T follicular helper cell (primary cell): ENCODE data around the gene TPCN2.

ENCODE experiments used
- DNase-seq: peaks from one replicate; pipeline ENCODE4 v3.0.0-alpha.2; 2020; ENCODE audit warnings: low read depth

TPCN2 gene

DNA sequence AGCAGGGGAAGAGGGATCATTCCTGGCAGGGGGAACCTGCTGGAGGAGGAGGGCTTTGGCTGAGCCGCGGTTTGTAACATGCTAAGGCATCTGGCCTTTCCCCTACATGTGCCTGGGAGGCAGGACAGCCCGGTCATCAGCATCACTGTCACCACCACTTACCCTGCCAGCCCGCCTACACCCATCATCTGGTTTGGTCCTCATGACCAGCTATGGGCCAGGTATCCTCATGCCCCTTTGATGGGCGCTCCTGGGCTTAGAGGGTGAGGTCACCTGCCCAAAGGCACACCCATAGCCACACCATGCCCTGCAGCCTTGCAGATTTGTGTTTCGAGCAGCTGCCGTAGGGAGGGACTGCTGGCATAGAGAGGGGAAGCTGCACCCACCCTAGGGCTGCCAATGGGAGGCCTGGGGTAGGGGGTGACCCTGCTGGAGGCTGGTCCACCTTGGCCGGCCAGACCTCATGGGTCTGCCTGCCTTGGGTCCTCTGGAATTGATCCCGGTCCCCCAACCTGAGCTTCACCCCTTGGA is 38.3 kb upstream of the TPCN2 start:
- no peak for DNase-seq

- DNase-seq: no peak
Measured at GRCh38 chr11:69010964-69011623, 37.6 kb upstream of the TPCN2 start.

DNA sequence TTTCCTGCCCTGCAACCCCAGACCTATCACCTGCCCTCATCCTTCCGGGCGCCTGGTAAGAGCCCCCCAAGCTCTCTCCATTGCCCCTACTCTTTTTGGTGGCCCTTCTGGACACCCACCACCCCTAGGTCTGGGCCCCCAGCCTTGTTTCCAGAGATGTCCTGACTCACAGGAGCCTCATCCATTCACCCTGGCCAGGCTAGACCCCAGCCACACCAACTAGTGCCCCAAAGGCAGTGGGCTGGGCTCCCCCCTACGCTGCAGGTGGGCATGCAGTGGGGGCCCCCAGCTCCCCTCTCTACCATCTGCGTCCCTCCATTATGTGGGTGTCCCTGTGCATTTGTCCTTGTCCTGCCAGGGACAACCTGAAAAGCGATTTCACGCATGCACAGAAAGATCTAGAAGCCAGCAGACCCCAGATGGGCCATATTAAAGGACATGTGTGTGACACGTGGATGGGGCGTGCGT is 37.1 kb upstream of the TPCN2 start:
- no peak for DNase-seq

- DNase-seq: no peak
Measured at GRCh38 chr11:69012092-69013008, 36.4 kb upstream of the TPCN2 start.

GRCh38 chr11:69013009-69013951 is 35.5 kb upstream of the TPCN2 start, which contains the start of gene MRGPRF:
Gene MRGPRF (minus strand): TSS chr11:69013246. CDS start chr11:69009901, 3,345 bp downstream.
- no peak for DNase-seq

- DNase-seq: no peak
Measured at GRCh38 chr11:69014084-69014851, 34.5 kb upstream of the TPCN2 start.

GRCh38 chr11:69014898-69015549 is 33.7 kb upstream of the TPCN2 start:
- DNase-seq: no peak

GRCh38 chr11:69017951-69018350 is 30.8 kb upstream of the TPCN2 start:
- DNase-seq: no peak

GRCh38 chr11:69018924-69019323 is 29.8 kb upstream of the TPCN2 start:
- DNase-seq: no peak

- DNase-seq: no peak
Measured at GRCh38 chr11:69022260-69022659, 26.5 kb upstream of the TPCN2 start.

- DNase-seq: no peak
Measured at GRCh38 chr11:69024509-69024908, 24.2 kb upstream of the TPCN2 start.

GRCh38 chr11:69027704-69028372 is 20.9 kb upstream of the TPCN2 start:
- no peak for DNase-seq

DNA sequence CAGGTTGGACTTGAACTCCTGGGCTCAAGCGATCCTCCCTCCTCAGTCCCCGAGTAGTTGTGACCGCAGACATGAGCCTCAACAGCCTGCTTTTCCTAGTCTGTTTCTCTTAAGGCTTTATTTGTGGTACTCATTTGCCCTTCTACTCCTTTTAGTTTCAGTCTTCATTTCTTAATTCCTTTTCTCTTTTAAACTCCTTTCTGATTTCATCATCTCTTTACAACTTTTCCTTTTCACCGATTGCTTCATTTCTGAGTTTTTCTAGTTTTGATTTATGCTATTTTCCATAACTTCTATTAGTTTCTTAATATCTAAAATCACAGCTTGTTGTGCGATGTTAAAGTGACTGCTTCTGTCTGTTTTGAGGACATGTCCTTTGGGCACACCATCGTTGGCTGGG is 18.4 kb upstream of the TPCN2 start:
- no peak for DNase-seq

DNA sequence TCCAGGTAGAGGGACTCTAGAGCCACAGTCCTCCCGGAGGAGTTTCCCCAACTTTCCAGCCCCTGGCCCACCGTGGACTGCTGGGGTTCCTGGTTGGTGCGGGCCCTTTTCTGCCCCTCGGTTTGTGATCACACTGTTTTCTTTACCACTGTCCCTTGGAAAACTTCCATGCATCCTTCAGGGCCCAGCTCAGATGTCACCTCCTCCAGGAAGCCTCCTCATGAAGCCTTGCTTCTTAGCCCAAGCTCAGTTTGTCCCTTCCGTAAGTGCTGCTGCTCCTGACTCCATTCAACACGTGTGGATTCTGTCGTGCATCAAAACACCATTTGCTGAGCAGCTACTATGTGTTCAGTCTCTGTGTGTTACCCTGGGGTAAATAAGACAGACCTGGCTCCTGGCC is 15.9 kb upstream of the TPCN2 start:
- no peak for DNase-seq

DNA sequence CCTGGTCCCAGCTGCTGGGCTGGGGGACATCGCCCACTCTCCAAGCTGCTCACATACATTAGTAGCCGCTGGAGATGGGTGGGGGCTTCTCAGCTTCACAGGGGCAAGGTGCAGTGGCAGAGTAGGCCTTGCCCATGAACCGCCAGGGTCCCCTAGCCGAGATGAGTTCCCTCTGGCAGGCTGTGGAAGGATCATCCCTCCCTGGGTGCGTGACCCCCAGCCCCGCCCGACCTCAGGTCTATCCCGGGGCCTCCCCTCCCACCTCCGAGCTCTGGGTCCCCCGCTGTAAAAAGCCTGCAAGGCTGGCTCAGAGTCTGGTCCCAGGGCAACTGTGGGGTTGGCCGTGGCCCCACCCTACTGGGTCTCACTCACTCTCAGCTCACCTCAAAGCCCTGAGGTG is 15.3 kb upstream of the TPCN2 start:
- DNase-seq: no peak

DNA sequence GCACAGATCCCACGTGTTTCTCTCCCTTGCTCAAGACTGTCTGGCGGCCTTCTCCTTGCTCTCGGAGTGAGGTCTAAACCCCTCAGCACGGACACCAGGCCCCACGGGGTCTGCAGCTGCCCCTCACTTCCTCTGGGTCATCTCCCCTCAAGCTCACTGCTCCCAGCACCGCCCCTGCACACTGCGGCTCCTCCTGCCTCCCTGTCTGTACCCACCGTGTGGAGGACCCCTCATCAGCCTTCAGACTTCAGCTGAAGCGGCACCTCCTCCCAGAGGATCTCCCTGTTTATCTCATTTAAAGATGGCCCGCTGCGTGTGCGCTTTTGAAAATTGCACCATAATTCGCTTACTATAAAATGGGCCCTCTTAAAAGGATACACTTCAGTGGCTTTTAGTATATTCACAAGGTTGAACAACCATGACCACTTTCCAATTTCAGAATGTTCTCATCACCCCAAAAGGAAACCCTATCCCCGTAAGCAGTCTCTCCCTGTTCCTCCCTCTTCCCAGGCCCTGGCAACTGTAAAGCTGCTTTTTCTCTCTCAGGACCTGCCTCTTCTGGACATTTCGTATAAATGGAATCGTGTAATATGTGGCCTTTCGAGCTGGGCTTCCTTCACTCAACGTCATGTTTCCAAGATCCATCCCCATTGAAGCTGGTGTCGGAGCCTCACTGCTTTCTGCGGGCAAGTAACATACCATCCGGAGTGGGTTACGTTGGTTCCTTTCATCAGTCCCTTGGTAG is 14.4 kb upstream of the TPCN2 start:
- no peak for DNase-seq

GRCh38 chr11:69035150-69035945 is 13.4 kb upstream of the TPCN2 start:
- DNase-seq: no peak

GRCh38 chr11:69035946-69036340 is 12.8 kb upstream of the TPCN2 start:
- DNase-seq: no peak
